Ovary (tissue), 3 donors: Measurements from ENCODE around the gene PLEKHB2.

Source experiments
- EP300 ChIP-seq: sonication (generic); formaldehyde crosslinking; IDR thresholded peaks from one replicate; pipeline ENCODE4 v1.6.1; 2017; ENCODE audit warnings: antibody characterized with exemption
- POLR2A ChIP-seq: fragments of 450-650 bp; IDR thresholded peaks from one replicate; pipeline ENCODE4 v1.6.1; 2017; ENCODE audit warnings: antibody characterized with exemption, mild to moderate bottlenecking, moderate library complexity
- TF ChIP-seq, protein P1 (sequence below), 3 donors: fragments of 450-650 bp in 2 of 3; fragments of 200-600 bp in 1 of 3; IDR thresholded peaks; one replicate each; pipeline versions ENCODE4 v1.5.1 to v1.8.0; 2016 to 2022; ENCODE audit warnings: antibody characterized with exemption in 3 of 3, mild to moderate bottlenecking in 1 of 3
- donor health status: DM: no; HTN: no; CAD: no.

DNA sequence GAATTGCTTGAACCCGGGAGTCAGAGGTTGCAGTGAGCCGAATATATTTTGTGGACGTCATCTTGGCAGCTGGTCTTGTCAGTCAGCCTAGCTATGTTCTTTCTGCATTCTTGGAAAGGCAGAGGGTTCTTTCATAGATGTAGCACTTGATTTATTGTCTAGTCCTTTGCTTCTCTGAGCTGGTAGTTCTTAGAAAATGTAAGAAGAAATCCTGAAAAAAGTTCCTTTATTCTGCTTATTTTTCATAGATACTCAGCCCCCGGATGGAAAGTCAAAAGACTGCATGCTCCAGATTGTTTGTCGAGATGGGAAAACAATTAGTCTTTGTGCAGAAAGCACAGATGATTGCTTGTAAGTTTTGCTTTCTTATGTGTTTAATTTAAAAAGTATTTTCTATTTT, 21.3 kb downstream of the PLEKHB2 start:
- TF ChIP-seq, protein P1, sequence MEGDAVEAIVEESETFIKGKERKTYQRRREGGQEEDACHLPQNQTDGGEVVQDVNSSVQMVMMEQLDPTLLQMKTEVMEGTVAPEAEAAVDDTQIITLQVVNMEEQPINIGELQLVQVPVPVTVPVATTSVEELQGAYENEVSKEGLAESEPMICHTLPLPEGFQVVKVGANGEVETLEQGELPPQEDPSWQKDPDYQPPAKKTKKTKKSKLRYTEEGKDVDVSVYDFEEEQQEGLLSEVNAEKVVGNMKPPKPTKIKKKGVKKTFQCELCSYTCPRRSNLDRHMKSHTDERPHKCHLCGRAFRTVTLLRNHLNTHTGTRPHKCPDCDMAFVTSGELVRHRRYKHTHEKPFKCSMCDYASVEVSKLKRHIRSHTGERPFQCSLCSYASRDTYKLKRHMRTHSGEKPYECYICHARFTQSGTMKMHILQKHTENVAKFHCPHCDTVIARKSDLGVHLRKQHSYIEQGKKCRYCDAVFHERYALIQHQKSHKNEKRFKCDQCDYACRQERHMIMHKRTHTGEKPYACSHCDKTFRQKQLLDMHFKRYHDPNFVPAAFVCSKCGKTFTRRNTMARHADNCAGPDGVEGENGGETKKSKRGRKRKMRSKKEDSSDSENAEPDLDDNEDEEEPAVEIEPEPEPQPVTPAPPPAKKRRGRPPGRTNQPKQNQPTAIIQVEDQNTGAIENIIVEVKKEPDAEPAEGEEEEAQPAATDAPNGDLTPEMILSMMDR (IDR thresholded peaks at IDR 0.05): no peak
- TF ChIP-seq POLR2A: no peak
- TF ChIP-seq EP300: no peak
